ENCODE measurements around the gene SFXN2. TPM values are rescaled to one million over a fixed set of nuclear protein-coding genes. Genes with fewer than 3 reads are reported as not detected.
"Not testable (repeated sequence)": the region's sequence is repeated elsewhere in the genome, so short reads cannot be mapped to it uniquely, and the experiment has no call there.

Gene SFXN2
- total RNA-seq, 2 experiments from 2014 or later: 23.6 to 28.0 TPM

- no peak for DNase-seq
Observed at GRCh38 chr10:102701272-102701671, 13.2 kb upstream of the SFXN2 start.

GRCh38 chr10:102701796-102702195, 12.6 kb upstream of the SFXN2 start:
- no peak overlapping the region for H3K27ac Mint-ChIP-seq
- DNase-seq: no peak
- H3K4me3 Mint-ChIP-seq: no peak overlapping the region
- H3K27me3 Mint-ChIP-seq: no peaks in the 10 kb centered on the region
- no peaks in the 10 kb centered on the region for H3K9me3 Mint-ChIP-seq
- peaks cover 13% of the 10 kb centered on the region for H3K36me3 Mint-ChIP-seq
- H3K4me1 Mint-ChIP-seq: peaks cover 24% of the 10 kb centered on the region

More at GRCh38 chr10:102701272-102701671, 13.2 kb upstream of the SFXN2 start:
- Mint-ChIP-seq H3K4me3 (no peak overlapping the region), H3K27ac (no peak overlapping the region), H3K27me3 (no peaks in the 10 kb centered on the region), H3K4me1 (peaks cover 22% of the 10 kb centered on the region), H3K9me3 (no peaks in the 10 kb centered on the region), H3K36me3 (peaks cover 16% of the 10 kb centered on the region)

GRCh38 chr10:102702742-102703141, 11.7 kb upstream of the SFXN2 start:
- H3K4me3 Mint-ChIP-seq: no peak overlapping the region
- DNase-seq: no peak
- H3K27ac Mint-ChIP-seq: no peak overlapping the region
- no peaks in the 10 kb centered on the region for H3K9me3 Mint-ChIP-seq
- no peaks in the 10 kb centered on the region for H3K27me3 Mint-ChIP-seq
- peaks cover 8% of the 10 kb centered on the region for H3K36me3 Mint-ChIP-seq
- peaks cover 24% of the 10 kb centered on the region for H3K4me1 Mint-ChIP-seq

- Mint-ChIP-seq H3K9me3 (no peaks in the 10 kb centered on the region), H3K27ac (peak overlapping the region; percentile 76), H3K4me3 (no peak overlapping the region)
Observed at GRCh38 chr10:102704915-102705314, 9.5 kb upstream of the SFXN2 start.

GRCh38 chr10:102705531-102705930, 8.9 kb upstream of the SFXN2 start:
- DNase-seq: no peak
- Mint-ChIP-seq H3K36me3 (peaks cover 6% of the 10 kb centered on the region), H3K27ac (no peak overlapping the region), H3K4me3 (no peak overlapping the region), H3K27me3 (no peaks in the 10 kb centered on the region), H3K9me3 (no peaks in the 10 kb centered on the region), H3K4me1 (peaks cover 27% of the 10 kb centered on the region)

More at GRCh38 chr10:102704915-102705314, 9.5 kb upstream of the SFXN2 start:
- DNase-seq: no peak
- H3K27me3 Mint-ChIP-seq: no peaks in the 10 kb centered on the region
- peaks cover 6% of the 10 kb centered on the region for H3K36me3 Mint-ChIP-seq
- peaks cover 24% of the 10 kb centered on the region for H3K4me1 Mint-ChIP-seq

GRCh38 chr10:102710609-102711008, 3.8 kb upstream of the SFXN2 start:
- no peak for DNase-seq
- H3K36me3 Mint-ChIP-seq: peaks cover 6% of the 10 kb centered on the region
- H3K27me3 Mint-ChIP-seq: no peaks in the 10 kb centered on the region
- peaks cover 29% of the 10 kb centered on the region for H3K4me1 Mint-ChIP-seq
- H3K27ac Mint-ChIP-seq: no peak overlapping the region
- no peaks in the 10 kb centered on the region for H3K9me3 Mint-ChIP-seq
- H3K4me3 Mint-ChIP-seq: no peak overlapping the region

GRCh38 chr10:102712089-102712488, 2.3 kb upstream of the SFXN2 start:
- H3K4me3 Mint-ChIP-seq: no peak overlapping the region
- no peaks in the 10 kb centered on the region for H3K27me3 Mint-ChIP-seq
- peaks cover 38% of the 10 kb centered on the region for H3K4me1 Mint-ChIP-seq
- peaks cover 12% of the 10 kb centered on the region for H3K36me3 Mint-ChIP-seq
- H3K27ac Mint-ChIP-seq: no peak overlapping the region
- DNase-seq: no peak
- H3K9me3 Mint-ChIP-seq: no peaks in the 10 kb centered on the region

GRCh38 chr10:102712843-102713538, 1.4 kb upstream of the SFXN2 start:
- Mint-ChIP-seq H3K27me3 (no peaks in the 10 kb centered on the region), H3K9me3 (no peaks in the 10 kb centered on the region), H3K27ac (peak overlapping the region; percentile 80), H3K36me3 (peaks cover 21% of the 10 kb centered on the region), H3K4me1 (peaks cover 46% of the 10 kb centered on the region), H3K4me3 (peak overlapping the region; percentile 90)
- no peak for DNase-seq

- no peak for DNase-seq
- Mint-ChIP-seq H3K4me1 (peaks cover 48% of the 10 kb centered on the region), H3K9me3 (no peaks in the 10 kb centered on the region), H3K27me3 (no peaks in the 10 kb centered on the region), H3K4me3 (peak overlapping the region; percentile 90), H3K36me3 (peaks cover 22% of the 10 kb centered on the region), H3K27ac (peak overlapping the region; percentile 80)
Observed at GRCh38 chr10:102713539-102713813, 960 bp upstream of the SFXN2 start.

GRCh38 chr10:102713814-102714620, 419 bp upstream of the SFXN2 start, which contains the start of gene ARL3:
Gene ARL3, minus strand, starts transcription at chr10:102714397. Its CDS starts 122 bp downstream, at chr10:102714275.
- DNase-seq: peak; percentile 98
- peaks cover 22% of the 10 kb centered on the region for H3K36me3 Mint-ChIP-seq
- H3K27ac Mint-ChIP-seq: peak within 1 kb of the TSS; percentile 88
- H3K27me3 Mint-ChIP-seq: no peaks in the 10 kb centered on the region
- no peaks in the 10 kb centered on the region for H3K9me3 Mint-ChIP-seq
- H3K4me3 Mint-ChIP-seq: peak within 1 kb of the TSS; percentile 90
- H3K4me1 Mint-ChIP-seq: peaks cover 48% of the 10 kb centered on the region

- no peak overlapping the region for H3K27ac Mint-ChIP-seq
- H3K4me1 Mint-ChIP-seq: peaks cover 50% of the 10 kb centered on the region
- no peaks in the 10 kb centered on the region for H3K27me3 Mint-ChIP-seq
- DNase-seq: no peak
- H3K4me3 Mint-ChIP-seq: peak overlapping the region; percentile 90
- peaks cover 26% of the 10 kb centered on the region for H3K36me3 Mint-ChIP-seq
- no peaks in the 10 kb centered on the region for H3K9me3 Mint-ChIP-seq
Observed at GRCh38 chr10:102715880-102716279, 1.4 kb downstream of the SFXN2 start.

GRCh38 chr10:102716900-102717565, 2.6 kb downstream of the SFXN2 start:
- H3K27ac Mint-ChIP-seq: not testable (repeated sequence)
- H3K4me3 Mint-ChIP-seq: peak overlapping the region; percentile 41

GRCh38 chr10:102718220-102718619, 3.8 kb downstream of the SFXN2 start:
- Mint-ChIP-seq H3K4me1 (peaks cover 44% of the 10 kb centered on the region), H3K4me3 (no peak overlapping the region), H3K9me3 (no peaks in the 10 kb centered on the region), H3K36me3 (peaks cover 33% of the 10 kb centered on the region), H3K27me3 (no peaks in the 10 kb centered on the region), H3K27ac (no peak overlapping the region)
- DNase-seq: no peak

More at GRCh38 chr10:102716900-102717565, 2.6 kb downstream of the SFXN2 start:
- DNase-seq, H3K9me3 Mint-ChIP-seq, H3K27me3 Mint-ChIP-seq: not testable (repeated sequence)
- H3K36me3 Mint-ChIP-seq: peaks cover 30% of the 10 kb centered on the region
- H3K4me1 Mint-ChIP-seq: peaks cover 54% of the 10 kb centered on the region

- H3K9me3 Mint-ChIP-seq: peaks cover 2% of the 10 kb centered on the region
- H3K27me3 Mint-ChIP-seq: no peaks in the 10 kb centered on the region
- peaks cover 39% of the 10 kb centered on the region for H3K4me1 Mint-ChIP-seq
- DNase-seq: no peak
- H3K4me3 Mint-ChIP-seq: no peak overlapping the region
- no peak overlapping the region for H3K27ac Mint-ChIP-seq
- peaks cover 37% of the 10 kb centered on the region for H3K36me3 Mint-ChIP-seq
Observed at GRCh38 chr10:102720337-102720736, 5.9 kb downstream of the SFXN2 start.

GRCh38 chr10:102720775-102721301, 6.4 kb downstream of the SFXN2 start:
- Mint-ChIP-seq H3K27ac (no peak overlapping the region), H3K36me3 (peaks cover 35% of the 10 kb centered on the region), H3K4me3 (no peak overlapping the region), H3K4me1 (peaks cover 35% of the 10 kb centered on the region), H3K9me3 (peaks cover 2% of the 10 kb centered on the region), H3K27me3 (no peaks in the 10 kb centered on the region)
- no peak for DNase-seq

Measured in activated naive CD8-positive, alpha-beta T cell treated with anti-CD3 and anti-CD28 coated beads for 36 hours (primary cell).